ENCODE measurements around the gene TRIM67.

Gene TRIM67

GRCh38 chr1:231138236-231138635, 23.6 kb upstream of the TRIM67 start:
- Histone ChIP-seq H3K27me3 (peaks cover 29% of the 10 kb centered on the region), H3K36me3 (no peaks in the 10 kb centered on the region), H3K9me3 (no peaks in the 10 kb centered on the region), H3K4me3 (ENCODE audit: low read depth in 1 of 2, low read length in 1 of 2) (no peak overlapping the region), H3K27ac (no peak overlapping the region), H3K4me1 (ENCODE audit: control insufficient read depth in 1 of 2, insufficient read depth in 1 of 2, low read depth in 1 of 2, low read length in 1 of 2) (no peaks in the 10 kb centered on the region)
- no peak for TF ChIP-seq CTCF (IDR thresholded peaks at IDR 0.05)

DNA sequence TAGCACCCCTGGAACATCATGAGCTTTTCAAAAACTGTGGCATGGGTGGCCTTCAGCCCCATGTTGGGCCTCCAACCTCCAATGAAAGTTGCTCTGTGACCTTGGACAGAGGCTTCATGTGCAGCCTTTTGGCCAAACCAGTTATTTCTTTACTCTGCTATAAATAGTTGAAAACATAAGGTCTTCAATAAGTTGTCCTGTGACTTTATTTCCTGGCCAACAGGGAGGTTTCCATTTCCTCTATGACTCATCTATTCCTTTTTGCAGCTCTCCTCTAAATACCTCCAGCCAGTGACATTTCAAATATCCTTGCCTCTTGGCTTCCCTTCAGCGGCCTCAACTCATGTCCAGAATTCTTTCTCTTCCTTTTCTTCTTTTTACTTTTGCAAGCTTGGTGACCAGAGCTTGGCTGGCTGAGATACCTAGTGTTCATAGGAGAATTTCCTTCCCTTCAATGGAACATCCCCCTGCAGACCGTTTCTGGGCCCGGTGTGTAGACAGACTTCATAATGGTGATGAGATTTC, 22.7 kb upstream of the TRIM67 start:
- H3K27me3 ChIP-seq, result peaks cover 35% of the 10 kb centered on the region
- no peaks in the 10 kb centered on the region for H3K9me3 ChIP-seq
- no peaks in the 10 kb centered on the region for H3K36me3 ChIP-seq
- no peaks in the 10 kb centered on the region for H3K4me1 ChIP-seq (ENCODE audit: control insufficient read depth in 1 of 2, insufficient read depth in 1 of 2, low read depth in 1 of 2, low read length in 1 of 2)
- H3K4me3 ChIP-seq (ENCODE audit: low read depth in 1 of 2, low read length in 1 of 2), result no peak overlapping the region
- H3K27ac ChIP-seq, result no peak overlapping the region
- no peak for TF ChIP-seq CTCF (IDR thresholded peaks at IDR 0.05)

- no peak for TF ChIP-seq CTCF (IDR thresholded peaks at IDR 0.05)
- Histone ChIP-seq H3K36me3 (no peaks in the 10 kb centered on the region), H3K4me1 (ENCODE audit: control insufficient read depth in 1 of 2, insufficient read depth in 1 of 2, low read depth in 1 of 2, low read length in 1 of 2) (no peaks in the 10 kb centered on the region), H3K9me3 (no peaks in the 10 kb centered on the region), H3K4me3 (ENCODE audit: low read depth in 1 of 2, low read length in 1 of 2) (no peak overlapping the region), H3K27me3 (peaks cover 41% of the 10 kb centered on the region), H3K27ac (no peak overlapping the region)
These were observed 21.9 kb upstream of the TRIM67 start for GRCh38 chr1:231139659-231140654.

DNA sequence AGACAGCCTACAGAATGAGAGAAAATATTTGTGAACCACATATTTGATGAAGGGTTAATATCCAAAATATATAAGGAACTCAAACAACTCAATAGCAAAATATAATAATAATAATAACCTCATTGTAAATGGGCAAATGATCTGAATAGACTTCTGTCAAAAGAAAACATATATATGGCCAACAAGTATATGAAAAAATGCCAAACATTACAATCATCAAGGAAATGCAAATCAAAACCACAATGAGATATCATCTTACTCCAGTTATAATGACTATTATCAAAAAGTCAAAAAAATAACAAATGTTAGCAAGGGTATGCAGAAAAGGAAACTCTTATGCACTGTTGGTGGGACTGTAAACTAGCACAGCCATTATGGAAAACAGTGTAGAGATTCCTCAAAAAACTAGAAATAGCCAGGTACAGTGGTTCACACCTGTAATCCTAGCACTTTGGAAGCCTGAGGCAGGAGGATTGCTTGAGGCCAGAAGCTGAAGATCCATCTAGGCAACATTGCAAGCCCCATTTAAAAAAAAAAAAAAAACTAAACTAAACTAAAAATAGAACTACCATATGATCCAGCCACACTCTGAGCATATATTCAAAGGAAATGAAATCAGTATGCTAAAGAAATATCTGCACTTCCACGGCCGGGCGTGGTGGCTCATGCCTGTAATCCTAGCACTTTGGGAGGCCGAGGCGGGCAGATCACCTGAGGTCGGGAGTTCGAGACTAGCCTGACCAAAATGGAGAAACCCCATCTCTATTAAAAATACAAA, 17.3 kb upstream of the TRIM67 start:
- Histone ChIP-seq H3K4me3 (ENCODE audit: low read depth in 1 of 2, low read length in 1 of 2) (no peak overlapping the region), H3K9me3 (no peaks in the 10 kb centered on the region), H3K4me1 (ENCODE audit: control insufficient read depth in 1 of 2, insufficient read depth in 1 of 2, low read depth in 1 of 2, low read length in 1 of 2) (no peaks in the 10 kb centered on the region), H3K27ac (no peak overlapping the region), H3K36me3 (no peaks in the 10 kb centered on the region), H3K27me3 (peaks cover 56% of the 10 kb centered on the region)
- TF ChIP-seq CTCF (IDR thresholded peaks at IDR 0.05), result no peak

DNA sequence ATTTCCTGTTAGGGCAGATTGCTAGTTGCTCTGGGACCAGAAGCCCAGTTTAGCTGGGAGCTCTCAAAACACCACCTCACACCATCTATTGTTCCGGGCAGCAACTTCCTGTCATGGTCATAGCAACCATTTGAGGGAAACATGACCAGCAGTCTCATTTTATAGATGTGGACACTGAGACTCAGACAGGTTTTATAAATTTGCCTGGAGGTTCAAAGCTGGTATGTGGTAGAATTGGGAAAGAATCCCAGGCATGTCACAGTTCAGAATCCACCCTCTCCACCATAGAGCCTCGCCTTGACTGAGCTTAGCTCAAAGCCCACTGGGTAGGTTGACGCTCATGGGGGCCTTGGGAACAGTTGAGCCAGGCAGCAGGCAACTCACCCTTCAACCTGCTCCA, 14.0 kb upstream of the TRIM67 start:
- Histone ChIP-seq H3K9me3 (no peaks in the 10 kb centered on the region), H3K27ac (no peak overlapping the region), H3K36me3 (no peaks in the 10 kb centered on the region), H3K4me1 (ENCODE audit: control insufficient read depth in 1 of 2, insufficient read depth in 1 of 2, low read depth in 1 of 2, low read length in 1 of 2) (no peaks in the 10 kb centered on the region), H3K4me3 (ENCODE audit: low read depth in 1 of 2, low read length in 1 of 2) (no peak overlapping the region), H3K27me3 (peaks cover 67% of the 10 kb centered on the region)
- TF ChIP-seq CTCF (IDR thresholded peaks at IDR 0.05), result no peak

All from neutrophil (primary cell).